Kidney epithelial cell (primary cell): ENCODE data around the gene RNF212. TPM values are rescaled to one million over a fixed set of nuclear protein-coding genes. Genes with fewer than 3 reads are reported as not detected.

Experiments used
- DNase-seq: peaks from one replicate; pipeline ENCODE4 v3.0.0-alpha.2; 2010; ENCODE audit warnings: low read depth
- H3K27me3 ChIP-seq: 2 replicates; pipeline ENCODE4 v1.6.0; 2011; ENCODE audit warnings: low read length; ENCODE audit not compliant: control insufficient read depth, insufficient read depth
- H3K36me3 ChIP-seq: 2 replicates; pipeline ENCODE4 v1.5.1; 2011; ENCODE audit warnings: low read length; ENCODE audit not compliant: control insufficient read depth, insufficient read depth
- H3K4me3 ChIP-seq: 2 replicates; pipeline ENCODE4 v1.5.1; 2011; ENCODE audit warnings: low read depth, mild to moderate bottlenecking, control low read depth, low read length
- CTCF ChIP-seq: IDR thresholded peaks from 2 replicates; pipeline ENCODE4 v1.5.1; 2011; ENCODE audit warnings: mild to moderate bottlenecking, moderate library complexity, low read length, control low read depth, inconsistent platforms; ENCODE audit not compliant: insufficient read depth, poor library complexity, severe bottlenecking
- total RNA-seq: library from RNA; depleted of rRNA; stranded (reverse); fragments of >200 nt; gene quantifications from 2 replicates; pipeline ENCODE4 v1.2.3, GENCODE V29; 2015

Gene RNF212
- total RNA-seq, 1 donor from 2014 or later = 5.2 TPM

GRCh38 chr4:1043651-1044468 lies 69.5 kb downstream of the RNF212 start:
- peaks cover 11% of the 10 kb centered on the region for H3K27me3 ChIP-seq
- H3K4me3 ChIP-seq = no peak overlapping the region
- no peak for TF ChIP-seq CTCF
- H3K36me3 ChIP-seq = no peaks in the 10 kb centered on the region
- peak; percentile 95 for DNase-seq

- Histone ChIP-seq H3K27me3 (peaks cover 11% of the 10 kb centered on the region), H3K4me3 (no peak overlapping the region), H3K36me3 (no peaks in the 10 kb centered on the region)
- DNase-seq = no peak
- no peak for TF ChIP-seq CTCF
Observed at GRCh38 chr4:1043162-1043561, 70.2 kb downstream of the RNF212 start.

GRCh38 chr4:1042352-1043055 lies 70.9 kb downstream of the RNF212 start:
- TF ChIP-seq CTCF = no peak
- no peak for DNase-seq
- Histone ChIP-seq H3K36me3 (no peaks in the 10 kb centered on the region), H3K27me3 (peaks cover 11% of the 10 kb centered on the region), H3K4me3 (no peak overlapping the region)

- DNase-seq = no peak
- TF ChIP-seq CTCF = no peak
- Histone ChIP-seq H3K4me3 (no peak overlapping the region), H3K27me3 (peaks cover 11% of the 10 kb centered on the region), H3K36me3 (no peaks in the 10 kb centered on the region)
Observed at GRCh38 chr4:1041936-1042330, 71.4 kb downstream of the RNF212 start.

GRCh38 chr4:1041147-1041935 lies 72.0 kb downstream of the RNF212 start:
- no peaks in the 10 kb centered on the region for H3K36me3 ChIP-seq
- no peak overlapping the region for H3K4me3 ChIP-seq
- TF ChIP-seq CTCF = no peak
- no peak for DNase-seq
- peaks cover 11% of the 10 kb centered on the region for H3K27me3 ChIP-seq
